Fibroblast of the aortic adventitia (primary cell): ENCODE data around the gene PPP4R4. TPM values are rescaled to one million over a fixed set of nuclear protein-coding genes. Genes with fewer than 3 reads are reported as not detected.

ENCODE experiments used
- DNase-seq: peaks from one replicate; pipeline ENCODE4 v3.0.0-alpha.2; 2010; ENCODE audit warnings: low read depth
- H3K4me3 ChIP-seq: 2 replicates; pipeline ENCODE4 v1.5.1; 2011; ENCODE audit warnings: low read depth, mild to moderate bottlenecking, control low read depth, low read length, moderate library complexity
- CTCF ChIP-seq: IDR thresholded peaks from 2 replicates; pipeline ENCODE4 v1.5.1; 2011; ENCODE audit warnings: mild to moderate bottlenecking, low read length, control low read depth, inconsistent platforms; ENCODE audit not compliant: insufficient read depth
- total RNA-seq: library from RNA; depleted of rRNA; stranded (reverse); fragments of >200 nt; gene quantifications from 2 replicates; pipeline ENCODE4 v1.2.3, GENCODE V29; 2012; ENCODE audit warnings: low replicate concordance

Gene PPP4R4
- total RNA-seq, 1 donor = 7.0 TPM

GRCh38 chr14:94290197-94290596 is 116.1 kb downstream of the PPP4R4 start:
- no peak for TF ChIP-seq CTCF
- H3K4me3 ChIP-seq = no peak overlapping the region
- no peak for DNase-seq

- H3K4me3 ChIP-seq = no peak overlapping the region
- TF ChIP-seq CTCF = no peak
- DNase-seq = no peak
These were observed 117.2 kb downstream of the PPP4R4 start for GRCh38 chr14:94291159-94291905.

- H3K4me3 ChIP-seq = no peak overlapping the region
- no peak for TF ChIP-seq CTCF
- no peak for DNase-seq
These were observed 117.9 kb downstream of the PPP4R4 start for GRCh38 chr14:94291906-94292525.

- H3K4me3 ChIP-seq = no peak overlapping the region
- DNase-seq = no peak
- no peak for TF ChIP-seq CTCF
These were observed 118.4 kb downstream of the PPP4R4 start for GRCh38 chr14:94292526-94292871.

GRCh38 chr14:94292872-94293577 is 118.9 kb downstream of the PPP4R4 start, which contains the start of gene SERPINA10:
SERPINA10 (minus strand) TSS chr14:94293268; CDS start chr14:94290593, 2,675 bp downstream.
- DNase-seq = no peak
- TF ChIP-seq CTCF = no peak
- no peak within 1 kb of the TSS for H3K4me3 ChIP-seq

- no peak overlapping the region for H3K4me3 ChIP-seq
- no peak for DNase-seq
- TF ChIP-seq CTCF = no peak
These were observed 119.4 kb downstream of the PPP4R4 start for GRCh38 chr14:94293578-94293924.
